ENCODE results near the gene CKAP4.

DNA sequence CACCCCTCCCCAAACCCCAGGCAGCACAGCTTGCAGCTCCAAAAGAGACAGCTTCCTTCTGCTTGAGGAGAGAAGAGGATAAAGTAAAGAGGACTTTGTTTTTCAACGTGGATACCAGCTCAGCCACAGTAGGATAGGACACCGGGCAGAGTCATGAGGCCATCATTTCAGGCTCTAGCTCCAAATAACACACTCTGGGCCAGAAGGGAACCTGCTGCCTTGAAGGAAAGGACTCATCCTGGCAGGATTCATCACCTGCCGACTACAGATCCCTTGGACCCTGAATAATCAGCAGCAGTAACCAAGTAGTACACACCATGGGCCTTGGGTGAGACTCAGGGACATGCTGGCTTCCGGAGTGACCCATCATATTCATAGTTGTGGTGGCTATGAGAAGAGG, 10.4 kb upstream of the CKAP4 start:
- no peak for TF ChIP-seq ZKSCAN1 (IDR thresholded peaks at IDR 0.05; ENCODE audit: low read length)
- TF ChIP-seq TCF7 (IDR thresholded peaks at IDR 0.05; ENCODE audit: low read depth): no peak
- TF ChIP-seq FOSL1 (CRISPR knock-in tag; IDR thresholded peaks at IDR 0.05; ENCODE audit: borderline replicate concordance): no peak
- TF ChIP-seq, protein P1, sequence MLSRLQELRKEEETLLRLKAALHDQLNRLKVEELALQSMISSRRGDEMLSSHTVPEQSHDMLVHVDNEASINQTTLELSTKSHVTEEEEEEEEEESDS (CRISPR knock-in tag; IDR thresholded peaks at IDR 0.05; ENCODE audit: borderline replicate concordance): no peak
- no peak for TF ChIP-seq EZH2 (conservative IDR thresholded peaks at IDR 0.05; ENCODE audit: low read depth, low read length)
- no peak for TF ChIP-seq ZNF605 (CRISPR knock-in tag; IDR thresholded peaks at IDR 0.05)
- no peak for TF ChIP-seq ZNF205 (CRISPR knock-in tag; IDR thresholded peaks at IDR 0.05)
- TF ChIP-seq, protein P2, sequence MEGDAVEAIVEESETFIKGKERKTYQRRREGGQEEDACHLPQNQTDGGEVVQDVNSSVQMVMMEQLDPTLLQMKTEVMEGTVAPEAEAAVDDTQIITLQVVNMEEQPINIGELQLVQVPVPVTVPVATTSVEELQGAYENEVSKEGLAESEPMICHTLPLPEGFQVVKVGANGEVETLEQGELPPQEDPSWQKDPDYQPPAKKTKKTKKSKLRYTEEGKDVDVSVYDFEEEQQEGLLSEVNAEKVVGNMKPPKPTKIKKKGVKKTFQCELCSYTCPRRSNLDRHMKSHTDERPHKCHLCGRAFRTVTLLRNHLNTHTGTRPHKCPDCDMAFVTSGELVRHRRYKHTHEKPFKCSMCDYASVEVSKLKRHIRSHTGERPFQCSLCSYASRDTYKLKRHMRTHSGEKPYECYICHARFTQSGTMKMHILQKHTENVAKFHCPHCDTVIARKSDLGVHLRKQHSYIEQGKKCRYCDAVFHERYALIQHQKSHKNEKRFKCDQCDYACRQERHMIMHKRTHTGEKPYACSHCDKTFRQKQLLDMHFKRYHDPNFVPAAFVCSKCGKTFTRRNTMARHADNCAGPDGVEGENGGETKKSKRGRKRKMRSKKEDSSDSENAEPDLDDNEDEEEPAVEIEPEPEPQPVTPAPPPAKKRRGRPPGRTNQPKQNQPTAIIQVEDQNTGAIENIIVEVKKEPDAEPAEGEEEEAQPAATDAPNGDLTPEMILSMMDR (CRISPR knock-in tag; IDR thresholded peaks at IDR 0.05): no peak
- TF ChIP-seq TARDBP (CRISPR knock-in tag; IDR thresholded peaks at IDR 0.05): no peak
- no peak for TF ChIP-seq SMC3 (IDR thresholded peaks at IDR 0.05; ENCODE audit: low read length)

Measured in HepG2 (cell line).